Measurements from ENCODE around the gene AOPEP.

DNA sequence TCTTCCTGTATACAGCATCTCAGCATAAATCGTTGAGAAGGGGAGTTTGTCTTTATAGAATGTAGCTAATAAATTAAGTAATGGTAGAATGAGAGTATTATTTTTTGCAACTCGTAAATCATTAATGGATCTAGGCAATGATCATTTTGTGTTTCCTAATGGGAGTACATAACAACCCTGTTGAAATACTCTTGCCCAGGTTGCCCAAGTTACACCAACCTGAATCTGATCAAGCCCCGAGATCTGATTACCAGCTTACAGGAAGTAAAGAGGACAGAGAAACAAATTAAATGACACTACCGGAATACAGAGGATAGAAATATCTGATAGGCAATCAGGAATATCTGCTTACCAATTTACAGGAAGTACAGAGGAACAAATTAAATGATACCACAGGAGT is 107.3 kb downstream of the AOPEP start:
- TF ChIP-seq, protein P1, sequence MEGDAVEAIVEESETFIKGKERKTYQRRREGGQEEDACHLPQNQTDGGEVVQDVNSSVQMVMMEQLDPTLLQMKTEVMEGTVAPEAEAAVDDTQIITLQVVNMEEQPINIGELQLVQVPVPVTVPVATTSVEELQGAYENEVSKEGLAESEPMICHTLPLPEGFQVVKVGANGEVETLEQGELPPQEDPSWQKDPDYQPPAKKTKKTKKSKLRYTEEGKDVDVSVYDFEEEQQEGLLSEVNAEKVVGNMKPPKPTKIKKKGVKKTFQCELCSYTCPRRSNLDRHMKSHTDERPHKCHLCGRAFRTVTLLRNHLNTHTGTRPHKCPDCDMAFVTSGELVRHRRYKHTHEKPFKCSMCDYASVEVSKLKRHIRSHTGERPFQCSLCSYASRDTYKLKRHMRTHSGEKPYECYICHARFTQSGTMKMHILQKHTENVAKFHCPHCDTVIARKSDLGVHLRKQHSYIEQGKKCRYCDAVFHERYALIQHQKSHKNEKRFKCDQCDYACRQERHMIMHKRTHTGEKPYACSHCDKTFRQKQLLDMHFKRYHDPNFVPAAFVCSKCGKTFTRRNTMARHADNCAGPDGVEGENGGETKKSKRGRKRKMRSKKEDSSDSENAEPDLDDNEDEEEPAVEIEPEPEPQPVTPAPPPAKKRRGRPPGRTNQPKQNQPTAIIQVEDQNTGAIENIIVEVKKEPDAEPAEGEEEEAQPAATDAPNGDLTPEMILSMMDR (conservative IDR thresholded peaks at IDR 0.05): no peak
- no peak for TF ChIP-seq ZFX (IDR thresholded peaks at IDR 0.05)
